ENCODE results near the gene SNPH.

DNA sequence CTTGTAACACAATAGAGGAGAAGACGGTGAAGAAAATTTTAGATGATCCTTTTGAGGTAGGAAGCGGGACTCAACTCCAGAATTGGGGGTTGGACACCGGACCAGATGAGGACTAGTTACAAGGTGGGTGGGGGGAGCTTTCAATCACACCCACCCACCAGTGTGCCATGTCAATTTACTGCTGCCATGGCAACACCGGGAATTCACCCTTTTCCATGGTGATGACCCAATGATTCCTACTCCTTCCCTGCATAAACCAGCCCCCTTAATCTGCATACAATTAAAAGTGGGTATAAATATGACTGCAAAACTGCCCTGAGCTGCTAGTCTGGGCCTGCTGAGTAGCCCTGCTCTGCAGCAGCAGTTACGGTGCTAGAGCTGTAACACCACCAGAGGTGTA, 25.5 kb upstream of the SNPH start:
- TF ChIP-seq, protein P1, sequence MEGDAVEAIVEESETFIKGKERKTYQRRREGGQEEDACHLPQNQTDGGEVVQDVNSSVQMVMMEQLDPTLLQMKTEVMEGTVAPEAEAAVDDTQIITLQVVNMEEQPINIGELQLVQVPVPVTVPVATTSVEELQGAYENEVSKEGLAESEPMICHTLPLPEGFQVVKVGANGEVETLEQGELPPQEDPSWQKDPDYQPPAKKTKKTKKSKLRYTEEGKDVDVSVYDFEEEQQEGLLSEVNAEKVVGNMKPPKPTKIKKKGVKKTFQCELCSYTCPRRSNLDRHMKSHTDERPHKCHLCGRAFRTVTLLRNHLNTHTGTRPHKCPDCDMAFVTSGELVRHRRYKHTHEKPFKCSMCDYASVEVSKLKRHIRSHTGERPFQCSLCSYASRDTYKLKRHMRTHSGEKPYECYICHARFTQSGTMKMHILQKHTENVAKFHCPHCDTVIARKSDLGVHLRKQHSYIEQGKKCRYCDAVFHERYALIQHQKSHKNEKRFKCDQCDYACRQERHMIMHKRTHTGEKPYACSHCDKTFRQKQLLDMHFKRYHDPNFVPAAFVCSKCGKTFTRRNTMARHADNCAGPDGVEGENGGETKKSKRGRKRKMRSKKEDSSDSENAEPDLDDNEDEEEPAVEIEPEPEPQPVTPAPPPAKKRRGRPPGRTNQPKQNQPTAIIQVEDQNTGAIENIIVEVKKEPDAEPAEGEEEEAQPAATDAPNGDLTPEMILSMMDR (IDR thresholded peaks at IDR 0.05; ENCODE audit: low read depth, low read length, missing input control), result no peak
- no peak for TF ChIP-seq TAF1 (conservative IDR thresholded peaks at IDR 0.05)

Data from liver (tissue), 3 donors.